ENCODE results near the gene PDIA6.

DNA sequence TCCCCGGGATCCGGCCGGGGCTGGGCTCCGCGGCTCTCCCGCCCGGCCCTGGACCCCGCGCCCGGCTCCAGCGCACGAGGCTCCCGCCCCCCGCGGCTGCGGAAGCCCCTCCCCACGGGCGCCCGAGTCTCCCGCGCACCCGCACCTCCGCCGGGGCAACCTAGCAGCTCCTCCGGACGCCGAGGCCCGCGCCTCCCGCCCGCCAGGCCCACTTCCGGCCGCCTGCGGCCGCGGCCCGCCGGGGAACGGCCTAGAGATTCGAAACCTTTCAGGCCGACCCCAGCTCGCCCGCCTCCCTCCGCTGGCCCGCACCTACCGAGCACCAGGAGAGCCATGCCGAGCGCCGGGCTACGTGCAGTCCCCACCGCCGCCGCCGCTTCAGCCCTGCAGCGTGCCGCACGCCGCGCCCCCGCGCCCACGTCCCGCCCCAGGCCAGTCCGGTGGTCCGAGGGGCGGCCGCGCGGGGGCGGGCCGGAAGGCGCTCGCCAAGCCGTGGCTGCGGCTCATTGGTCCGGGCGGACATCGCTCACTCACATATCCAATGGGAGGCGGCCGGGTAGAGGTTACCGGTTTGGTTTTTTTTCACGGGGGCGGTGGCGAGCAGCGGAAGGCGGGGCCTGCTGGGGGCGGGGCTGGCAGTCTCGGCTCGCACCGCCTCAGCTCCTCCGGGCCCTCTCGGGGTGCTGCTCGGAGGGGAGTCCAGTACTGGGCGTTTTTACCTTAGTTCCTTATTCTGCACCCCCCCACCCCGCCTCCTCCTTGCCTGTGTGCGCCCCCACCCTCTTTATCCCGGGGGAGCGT is at the start of gene PDIA6:
- TF ChIP-seq, protein P1, sequence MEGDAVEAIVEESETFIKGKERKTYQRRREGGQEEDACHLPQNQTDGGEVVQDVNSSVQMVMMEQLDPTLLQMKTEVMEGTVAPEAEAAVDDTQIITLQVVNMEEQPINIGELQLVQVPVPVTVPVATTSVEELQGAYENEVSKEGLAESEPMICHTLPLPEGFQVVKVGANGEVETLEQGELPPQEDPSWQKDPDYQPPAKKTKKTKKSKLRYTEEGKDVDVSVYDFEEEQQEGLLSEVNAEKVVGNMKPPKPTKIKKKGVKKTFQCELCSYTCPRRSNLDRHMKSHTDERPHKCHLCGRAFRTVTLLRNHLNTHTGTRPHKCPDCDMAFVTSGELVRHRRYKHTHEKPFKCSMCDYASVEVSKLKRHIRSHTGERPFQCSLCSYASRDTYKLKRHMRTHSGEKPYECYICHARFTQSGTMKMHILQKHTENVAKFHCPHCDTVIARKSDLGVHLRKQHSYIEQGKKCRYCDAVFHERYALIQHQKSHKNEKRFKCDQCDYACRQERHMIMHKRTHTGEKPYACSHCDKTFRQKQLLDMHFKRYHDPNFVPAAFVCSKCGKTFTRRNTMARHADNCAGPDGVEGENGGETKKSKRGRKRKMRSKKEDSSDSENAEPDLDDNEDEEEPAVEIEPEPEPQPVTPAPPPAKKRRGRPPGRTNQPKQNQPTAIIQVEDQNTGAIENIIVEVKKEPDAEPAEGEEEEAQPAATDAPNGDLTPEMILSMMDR (IDR thresholded peaks at IDR 0.05), result no peak
- peak; percentile 52; the same call in 1 of the 2 replicates for TF ChIP-seq SIN3A (IDR thresholded peaks at IDR 0.05; ENCODE audit: borderline replicate concordance, insufficient read depth, low read depth, low read length)
- TF ChIP-seq POLR2AphosphoS5 (IDR thresholded peaks at IDR 0.05; ENCODE audit: low read depth, low read length), result peak; percentile 44; the same call in 1 of the 2 replicates
- TF ChIP-seq TCF7L2 (IDR thresholded peaks at IDR 0.05; ENCODE audit: low read depth, low read length), result no peak
